Neuronal stem cell (in vitro differentiated cells): ENCODE measurements around the gene WFIKKN1.

ENCODE experiments used
- DNase-seq: peaks from one replicate; pipeline ENCODE4 v3.0.0-alpha.2; 2013; ENCODE audit warnings: low spot score
- H2AFZ ChIP-seq: one replicate; pipeline ENCODE4 v1.6.1; 2013; ENCODE audit warnings: mild to moderate bottlenecking, low read length, inconsistent platforms
- H2AK5ac ChIP-seq: 2 replicates; pipeline ENCODE4 v1.6.1; 2013; ENCODE audit warnings: low read depth, mild to moderate bottlenecking, inconsistent platforms, low read length, moderate library complexity, mixed read lengths
- H2BK120ac ChIP-seq: 2 replicates; pipeline ENCODE4 v1.6.1; 2013; ENCODE audit warnings: low read depth, mild to moderate bottlenecking, inconsistent platforms, low read length, moderate library complexity, mixed read lengths
- H2BK12ac ChIP-seq: one replicate; pipeline ENCODE4 v1.6.1; 2013; ENCODE audit warnings: low read length, inconsistent platforms
- H2BK15ac ChIP-seq: 2 replicates; pipeline ENCODE4 v1.6.1; 2013; ENCODE audit warnings: mild to moderate bottlenecking, low read length, inconsistent platforms, mixed read lengths
- H2BK5ac ChIP-seq: one replicate; pipeline ENCODE4 v1.6.1; 2013; ENCODE audit warnings: inconsistent platforms, mild to moderate bottlenecking, low read length, moderate library complexity
- H3K14ac ChIP-seq: one replicate; pipeline ENCODE4 v1.6.1; 2013; ENCODE audit warnings: low read length, inconsistent platforms
- H3K18ac ChIP-seq: 2 replicates; pipeline ENCODE4 v1.6.1; 2013; ENCODE audit warnings: low read length, inconsistent platforms
- H3K23ac ChIP-seq: 2 replicates; pipeline ENCODE4 v1.6.1; 2013; ENCODE audit warnings: low read depth, mild to moderate bottlenecking, mixed read lengths, low read length, inconsistent platforms; ENCODE audit not compliant: poor library complexity
- H3K27ac ChIP-seq: replicated peaks from 3 replicates; pipeline ENCODE4 v1.5.1; 2013; ENCODE audit warnings: low read length, inconsistent platforms
- H3K27me3 ChIP-seq, 3 experiments: 2 replicates each; pipeline ENCODE4 v1.6.1; 2013; ENCODE audit warnings: low read length in 3 of 3, mild to moderate bottlenecking in 2 of 3, inconsistent platforms in 1 of 3, low read depth in 1 of 3, mixed read lengths in 1 of 3, moderate library complexity in 1 of 3; ENCODE audit not compliant: control insufficient read depth in 3 of 3, insufficient read depth in 3 of 3
- H3K36me3 ChIP-seq, 2 donors: replicated peaks in 1 of 2; 2 replicates each; pipeline ENCODE4 v1.6.1; 2013; ENCODE audit warnings: low read length in 2 of 2; ENCODE audit not compliant: control insufficient read depth in 2 of 2, insufficient read depth in 2 of 2
- H3K4ac ChIP-seq: 2 replicates; pipeline ENCODE4 v1.6.1; 2013; ENCODE audit warnings: inconsistent platforms, mild to moderate bottlenecking, low read length, moderate library complexity
- H3K4me1 ChIP-seq, 2 donors: 1 replicate in 1 of 2; 2 replicates in 1 of 2; pipeline ENCODE4 v1.6.1; 2013; ENCODE audit warnings: low read length in 2 of 2, low read depth in 1 of 2; ENCODE audit not compliant: control insufficient read depth in 2 of 2, insufficient read depth in 1 of 2
- H3K4me2 ChIP-seq: one replicate; pipeline ENCODE4 v1.6.1; 2013; ENCODE audit warnings: mild to moderate bottlenecking, low read length, inconsistent platforms; ENCODE audit not compliant: insufficient read depth, poor library complexity, severe bottlenecking
- H3K4me3 ChIP-seq, 2 donors: 2 replicates each; pipeline ENCODE4 v1.5.1; 2013; ENCODE audit warnings: low read length in 2 of 2, mild to moderate bottlenecking in 2 of 2, inconsistent platforms in 1 of 2, moderate library complexity in 1 of 2
- H3K79me1 ChIP-seq: one replicate; pipeline ENCODE4 v1.6.1; 2013; ENCODE audit warnings: low read depth, mild to moderate bottlenecking, inconsistent platforms, low read length, moderate library complexity
- H3K9ac ChIP-seq: one replicate; pipeline ENCODE4 v1.6.1; 2013; ENCODE audit warnings: mild to moderate bottlenecking, low read depth, low read length, inconsistent platforms; ENCODE audit not compliant: poor library complexity
- H3K9me3 ChIP-seq, 2 donors: replicated peaks in 1 of 2; 2 replicates each; pipeline versions ENCODE3 to v1.6.1; 2013; ENCODE audit warnings: low read length in 2 of 2, mild to moderate bottlenecking in 2 of 2, inconsistent platforms in 1 of 2, low read depth in 1 of 2, mixed read lengths in 1 of 2, moderate library complexity in 1 of 2; ENCODE audit not compliant: control insufficient read depth in 2 of 2, insufficient read depth in 1 of 2
- H4K8ac ChIP-seq: one replicate; pipeline ENCODE4 v1.6.1; 2013; ENCODE audit warnings: low read depth, mild to moderate bottlenecking, inconsistent platforms, low read length, moderate library complexity
- H4K91ac ChIP-seq: one replicate; pipeline ENCODE4 v1.6.1; 2013; ENCODE audit warnings: low read length, low read depth, mild to moderate bottlenecking, inconsistent platforms; ENCODE audit not compliant: poor library complexity
- WGBS, 2 donors: extraction: QIAGEN DNeasy Blood & Tissue Kit; methylation state at CpG; one replicate each; pipeline ENCODE4 v1.1.7; 2013; ENCODE audit warnings: missing lambda C conversion rate in 2 of 2, mixed read lengths in 1 of 2; ENCODE audit not compliant: insufficient read length in 2 of 2, insufficient replicate concordance in 1 of 2; ENCODE audit errors: extremely low coverage in 2 of 2; 5-methylcytosine and 5-hydroxymethylcytosine counted together

Gene WFIKKN1

GRCh38 chr16:662095-662494 lies 31.3 kb downstream of the WFIKKN1 start:
- Histone ChIP-seq H3K4me1 (peaks cover 3 to 6% of the 10 kb centered on the region in 2 donors), H3K79me1 (peaks cover 15% of the 10 kb centered on the region), H3K27ac (no peak overlapping the region), H2BK15ac (no peak overlapping the region), H2BK12ac (no peak overlapping the region), H2AK5ac (peak overlapping the region; percentile 99), H3K9ac (no peak overlapping the region), H3K4me3 (no peak overlapping the region), H3K23ac (no peak overlapping the region), H4K91ac (no peak overlapping the region), H3K9me3 (no peaks in the 10 kb centered on the region), H3K36me3 (peaks cover 11 to 48% of the 10 kb centered on the region in 2 donors), H2BK120ac (no peak overlapping the region), H3K18ac (no peak overlapping the region), H3K4ac (no peak overlapping the region), H3K27me3 (no peaks in the 10 kb centered on the region), H3K4me2 (no peak overlapping the region), H2BK5ac (no peak overlapping the region), H2AFZ (no peak overlapping the region), H3K14ac (no peak overlapping the region), H4K8ac (no peak overlapping the region)
- no CpG with 5 or more reads among the region's 19 CpGs for WGBS, 2 donors
- no peak for DNase-seq

- Histone ChIP-seq H3K27ac (no peak overlapping the region), H3K36me3 (peaks cover 11 to 43% of the 10 kb centered on the region in 2 donors), H4K91ac (no peak overlapping the region), H3K4ac (no peak overlapping the region), H3K4me1 (peaks cover 3 to 6% of the 10 kb centered on the region in 2 donors), H2AFZ (no peak overlapping the region), H2BK12ac (no peak overlapping the region), H3K4me3 (peak overlapping the region in 1 of 2 donors; percentile 28), H2BK120ac (no peak overlapping the region), H2AK5ac (peak overlapping the region; percentile 56), H2BK15ac (no peak overlapping the region), H3K18ac (no peak overlapping the region), H4K8ac (no peak overlapping the region), H3K9me3 (no peaks in the 10 kb centered on the region), H3K27me3 (no peaks in the 10 kb centered on the region), H3K9ac (peak overlapping the region; percentile 60), H3K23ac (no peak overlapping the region), H2BK5ac (no peak overlapping the region), H3K79me1 (peaks cover 15% of the 10 kb centered on the region), H3K4me2 (no peak overlapping the region), H3K14ac (no peak overlapping the region)
- no peak for DNase-seq
- no CpG with 5 or more reads among the region's 21 CpGs for WGBS, 2 donors
Measured at GRCh38 chr16:662597-662996, 31.8 kb downstream of the WFIKKN1 start.

GRCh38 chr16:666572-666971 lies 35.8 kb downstream of the WFIKKN1 start:
- no peak for DNase-seq
- Histone ChIP-seq H2AK5ac (peak overlapping the region; percentile 98), H2BK12ac (peak overlapping the region; percentile 49), H3K27ac (no peak overlapping the region), H3K27me3 (no peaks in the 10 kb centered on the region), H3K4me2 (no peak overlapping the region), H2BK120ac (peak overlapping the region; percentile 91), H3K36me3 (peaks cover 29 to 40% of the 10 kb centered on the region in 2 donors), H3K18ac (no peak overlapping the region), H4K8ac (peak overlapping the region; percentile 9), H3K23ac (peak overlapping the region; percentile 73), H3K79me1 (peaks cover 27% of the 10 kb centered on the region), H3K4ac (no peak overlapping the region), H3K9ac (peak overlapping the region; percentile 79), H4K91ac (no peak overlapping the region), H3K9me3 (no peaks in the 10 kb centered on the region), H3K4me3 (no peak overlapping the region), H2BK15ac (peak overlapping the region; percentile 87), H3K14ac (no peak overlapping the region), H2AFZ (no peak overlapping the region), H3K4me1 (peaks cover 2 to 6% of the 10 kb centered on the region in 2 donors), H2BK5ac (no peak overlapping the region)
- WGBS, 2 donors = no CpG with 5 or more reads among the region's 13 CpGs

GRCh38 chr16:667113-667779 lies 36.5 kb downstream of the WFIKKN1 start:
- H4K8ac ChIP-seq = no peak overlapping the region
- H3K14ac ChIP-seq = no peak overlapping the region
- H3K18ac ChIP-seq = peak overlapping the region; percentile 63
- H3K27me3 ChIP-seq = no peaks in the 10 kb centered on the region
- H3K36me3 ChIP-seq = peaks cover 34 to 40% of the 10 kb centered on the region in 2 donors
- H4K91ac ChIP-seq = no peak overlapping the region
- no peak overlapping the region for H2BK120ac ChIP-seq
- H3K9me3 ChIP-seq = no peaks in the 10 kb centered on the region
- H2BK5ac ChIP-seq = no peak overlapping the region
- no peak for DNase-seq
- peaks cover 2 to 6% of the 10 kb centered on the region in 2 donors for H3K4me1 ChIP-seq
- H3K4me2 ChIP-seq = no peak overlapping the region
- H3K9ac ChIP-seq = peak overlapping the region; percentile 53
- no peak overlapping the region for H3K4me3 ChIP-seq
- peak overlapping the region; percentile 87 for H2BK15ac ChIP-seq
- H2AK5ac ChIP-seq = peak overlapping the region; percentile 98
- peak overlapping the region; percentile 80 for H2BK12ac ChIP-seq
- H3K23ac ChIP-seq = peak overlapping the region; percentile 46
- H3K27ac ChIP-seq = no peak overlapping the region
- no CpG with 5 or more reads among the region's 22 CpGs for WGBS, 2 donors
- H3K79me1 ChIP-seq = peaks cover 24% of the 10 kb centered on the region
- no peak overlapping the region for H3K4ac ChIP-seq
- H2AFZ ChIP-seq = peak overlapping the region; percentile 76
